SU-DHL-6 (cell line): Measurements from ENCODE around the gene ATP5PB.

Experiments
- H2AFZ ChIP-seq: fragments of 200-600 bp; sonication (generic); 2 replicates; pipeline ENCODE4 v1.6.1; 2014; ENCODE audit warnings: low read depth, mild to moderate bottlenecking, moderate library complexity, mixed read lengths, antibody characterized with exemption, low read length; ENCODE audit not compliant: severe bottlenecking
- H3F3A ChIP-seq: fragments of 200-600 bp; shearing (Covaris generic); 2 replicates; pipeline ENCODE4 v1.6.0; 2016; ENCODE audit warnings: antibody characterized with exemption, mild to moderate bottlenecking; ENCODE audit not compliant: insufficient read depth
- H3K27ac ChIP-seq: fragments of 200-600 bp; sonication (generic); 2 replicates; pipeline ENCODE4 v1.5.1; 2016; ENCODE audit warnings: low read depth, mild to moderate bottlenecking, low read length, moderate library complexity, mixed read lengths
- H3K27me3 ChIP-seq: fragments of 200-600 bp; sonication (generic), shearing (Covaris generic); 2 replicates; pipeline ENCODE4 v1.6.0; 2014; ENCODE audit warnings: mild to moderate bottlenecking, low read length
- H3K36me3 ChIP-seq: fragments of 200-600 bp; sonication (generic); 2 replicates; pipeline ENCODE4 v1.6.1; 2014; ENCODE audit warnings: mild to moderate bottlenecking, low read length, mixed read lengths
- H3K4me2 ChIP-seq: fragments of 300-600, 200-600 bp; shearing (Covaris generic), sonication (generic); 2 replicates; pipeline ENCODE4 v1.6.0; 2014; ENCODE audit warnings: low read length, low read depth, mild to moderate bottlenecking; ENCODE audit not compliant: poor library complexity, severe bottlenecking
- H3K4me3 ChIP-seq: fragments of 200-600 bp; sonication (generic); 2 replicates; pipeline ENCODE4 v1.5.1; 2014; ENCODE audit warnings: antibody characterized with exemption, low read length, mild to moderate bottlenecking, mixed read lengths; ENCODE audit not compliant: insufficient read depth, poor library complexity, severe bottlenecking
- H3K79me2 ChIP-seq: fragments of 200-600 bp; sonication (generic); 2 replicates; pipeline ENCODE4 v1.6.1; 2014; ENCODE audit warnings: mild to moderate bottlenecking, low read length, moderate library complexity; ENCODE audit not compliant: insufficient read depth
- H3K9ac ChIP-seq: fragments of 200-600 bp; sonication (generic); 2 replicates; pipeline ENCODE4 v1.7.0; 2014; ENCODE audit warnings: mild to moderate bottlenecking, low read length
- H3K9me2 ChIP-seq: fragments of 200-600 bp; sonication (generic); replicated peaks from 2 replicates; pipeline ENCODE4 v1.6.1; 2014; ENCODE audit warnings: low read length; ENCODE audit not compliant: insufficient read depth
- H3K9me3 ChIP-seq: fragments of 200-600 bp; sonication (generic); 2 replicates; pipeline ENCODE4 v1.6.1; 2014; ENCODE audit warnings: low read length, mixed read lengths; ENCODE audit not compliant: insufficient read depth
- H4K20me1 ChIP-seq: fragments of 200-600 bp; sonication (generic); 2 replicates; pipeline ENCODE4 v1.6.1; 2014; ENCODE audit warnings: low read depth, mild to moderate bottlenecking, antibody characterized with exemption, low read length, moderate library complexity, mixed read lengths
- CTCF ChIP-seq: fragments of 200-600 bp; sonication (generic); IDR thresholded peaks from one replicate; pipeline ENCODE4 v1.5.1; 2017; ENCODE audit warnings: antibody characterized with exemption, mild to moderate bottlenecking, low read length, moderate library complexity; ENCODE audit not compliant: insufficient read depth, poor library complexity, severe bottlenecking
- EZH2phosphoT487 ChIP-seq: fragments of 200-600 bp; sonication (generic), shearing (Covaris generic); conservative IDR thresholded peaks from 2 replicates; pipeline ENCODE4 v1.6.1; 2018; ENCODE audit warnings: mild to moderate bottlenecking, antibody characterized with exemption, low read length, moderate library complexity, mixed read lengths

ATP5PB gene

GRCh38 chr1:111412839-111413238 is 36.4 kb upstream of the ATP5PB start:
- Histone ChIP-seq H3F3A (peaks cover 9% of the 10 kb centered on the region; the same call in 1 of the 2 replicates), H3K79me2 (no peaks in the 10 kb centered on the region), H3K36me3 (no peaks in the 10 kb centered on the region), H3K27me3 (no peaks in the 10 kb centered on the region), H3K4me3 (no peak overlapping the region), H3K27ac (no peak overlapping the region), H3K9me2 (no peaks in the 10 kb centered on the region), H3K4me2 (no peak overlapping the region), H4K20me1 (no peaks in the 10 kb centered on the region), H3K9ac (no peak overlapping the region), H3K9me3 (no peaks in the 10 kb centered on the region), H2AFZ (no peak overlapping the region)
- no peak for TF ChIP-seq EZH2phosphoT487
- TF ChIP-seq CTCF: no peak

GRCh38 chr1:111414756-111415155 is 34.5 kb upstream of the ATP5PB start:
- Histone ChIP-seq H3K9ac (no peak overlapping the region), H3K9me3 (no peaks in the 10 kb centered on the region), H3K27ac (no peak overlapping the region), H2AFZ (no peak overlapping the region), H3K36me3 (no peaks in the 10 kb centered on the region), H3F3A (0 out of 2 replicates have a peak, but pooled peaks cover 4% of the 10 kb centered on the region), H4K20me1 (no peaks in the 10 kb centered on the region), H3K9me2 (no peaks in the 10 kb centered on the region), H3K4me3 (no peak overlapping the region), H3K27me3 (no peaks in the 10 kb centered on the region), H3K4me2 (no peak overlapping the region), H3K79me2 (no peaks in the 10 kb centered on the region)
- no peak for TF ChIP-seq EZH2phosphoT487
- no peak for TF ChIP-seq CTCF

GRCh38 chr1:111415461-111415860 is 33.8 kb upstream of the ATP5PB start:
- Histone ChIP-seq H3K79me2 (no peaks in the 10 kb centered on the region), H3K27me3 (no peaks in the 10 kb centered on the region), H3K4me3 (no peak overlapping the region)

More at GRCh38 chr1:111415461-111415860, 33.8 kb upstream of the ATP5PB start:
- Histone ChIP-seq H4K20me1 (no peaks in the 10 kb centered on the region), H3K36me3 (no peaks in the 10 kb centered on the region), H3K9ac (no peak overlapping the region), H3K9me3 (no peaks in the 10 kb centered on the region), H2AFZ (no peak overlapping the region), H3K9me2 (no peaks in the 10 kb centered on the region), H3F3A (0 out of 2 replicates have a peak, but pooled peaks cover 4% of the 10 kb centered on the region), H3K4me2 (no peak overlapping the region), H3K27ac (no peak overlapping the region)
- TF ChIP-seq CTCF: no peak
- TF ChIP-seq EZH2phosphoT487: no peak
